ENCODE data around the gene SYNRG. TPM values are rescaled to one million over a fixed set of nuclear protein-coding genes. Genes with fewer than 3 reads are reported as not detected.

Gene SYNRG
- total RNA-seq, 2 donors from 2014 or later: 28.9 to 34.1 TPM

DNA sequence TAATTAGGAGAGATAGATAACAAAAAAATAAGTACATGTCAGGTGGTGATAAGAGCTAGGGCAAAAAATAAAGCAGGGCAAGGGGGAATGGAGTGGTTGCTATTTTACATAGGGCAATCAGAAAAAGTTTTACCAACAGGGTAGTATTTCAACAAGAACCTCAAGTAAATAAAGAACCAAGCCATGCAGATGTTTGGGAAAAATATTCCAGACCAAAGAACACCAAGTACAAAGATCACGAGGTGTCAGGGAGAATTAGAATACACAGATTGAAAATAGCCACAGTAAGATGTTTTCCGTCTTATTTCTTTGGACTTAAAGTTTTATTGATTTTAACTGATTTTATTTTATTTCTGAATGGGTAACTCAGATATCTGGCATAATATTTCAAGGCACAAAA lies 11.1 kb downstream of the SYNRG start:
- intact Hi-C loops (cut with DNase I): no loop called here
- DNase-seq: no peak
- H3K36me3 ChIP-seq: no peaks in the 10 kb centered on the region

DNA sequence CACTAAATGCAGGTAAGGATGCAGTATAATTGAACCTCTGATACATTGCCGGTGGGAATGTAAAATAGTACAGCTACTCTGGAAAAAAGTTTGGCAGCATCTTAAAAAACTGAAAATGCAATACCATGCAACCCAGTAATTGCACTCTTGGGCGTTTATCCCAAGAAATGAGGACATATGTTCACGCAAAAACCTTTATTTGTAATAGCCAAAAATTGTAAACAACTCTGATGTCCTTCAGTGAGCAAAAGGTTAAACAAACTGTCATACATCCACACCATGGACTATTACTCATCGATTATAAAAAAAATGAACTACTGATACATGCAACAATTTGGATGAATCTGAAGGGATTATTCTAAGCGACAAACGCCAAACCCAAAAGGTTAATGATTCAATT lies 16.9 kb downstream of the SYNRG start:
- H3K4me3 ChIP-seq: no peak overlapping the region
- no peaks in the 10 kb centered on the region for H3K36me3 ChIP-seq
- TF ChIP-seq, protein P1, sequence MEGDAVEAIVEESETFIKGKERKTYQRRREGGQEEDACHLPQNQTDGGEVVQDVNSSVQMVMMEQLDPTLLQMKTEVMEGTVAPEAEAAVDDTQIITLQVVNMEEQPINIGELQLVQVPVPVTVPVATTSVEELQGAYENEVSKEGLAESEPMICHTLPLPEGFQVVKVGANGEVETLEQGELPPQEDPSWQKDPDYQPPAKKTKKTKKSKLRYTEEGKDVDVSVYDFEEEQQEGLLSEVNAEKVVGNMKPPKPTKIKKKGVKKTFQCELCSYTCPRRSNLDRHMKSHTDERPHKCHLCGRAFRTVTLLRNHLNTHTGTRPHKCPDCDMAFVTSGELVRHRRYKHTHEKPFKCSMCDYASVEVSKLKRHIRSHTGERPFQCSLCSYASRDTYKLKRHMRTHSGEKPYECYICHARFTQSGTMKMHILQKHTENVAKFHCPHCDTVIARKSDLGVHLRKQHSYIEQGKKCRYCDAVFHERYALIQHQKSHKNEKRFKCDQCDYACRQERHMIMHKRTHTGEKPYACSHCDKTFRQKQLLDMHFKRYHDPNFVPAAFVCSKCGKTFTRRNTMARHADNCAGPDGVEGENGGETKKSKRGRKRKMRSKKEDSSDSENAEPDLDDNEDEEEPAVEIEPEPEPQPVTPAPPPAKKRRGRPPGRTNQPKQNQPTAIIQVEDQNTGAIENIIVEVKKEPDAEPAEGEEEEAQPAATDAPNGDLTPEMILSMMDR (IDR thresholded peaks at IDR 0.05): no peak
- no peaks in the 10 kb centered on the region for H3K9me3 ChIP-seq
- DNase-seq: no peak
- H3K9ac ChIP-seq (ENCODE audit: low read depth in 2 of 2, low read length in 2 of 2): no peak overlapping the region
- H3K27me3 ChIP-seq: no peaks in the 10 kb centered on the region
- no peak overlapping the region for H3K27ac ChIP-seq
- intact Hi-C loops (cut with DNase I): no loop called here
- H3K4me1 ChIP-seq: no peaks in the 10 kb centered on the region

More for the DNA sequence above, 11.1 kb downstream of the SYNRG start:
- Histone ChIP-seq H3K4me3 (no peak overlapping the region), H3K27ac (no peak overlapping the region), H3K4me1 (no peaks in the 10 kb centered on the region), H3K9ac (ENCODE audit: low read depth in 2 of 2, low read length in 2 of 2) (no peak overlapping the region), H3K27me3 (no peaks in the 10 kb centered on the region), H3K9me3 (no peaks in the 10 kb centered on the region)
- TF ChIP-seq, protein P1 (IDR thresholded peaks at IDR 0.05): no peak

DNA sequence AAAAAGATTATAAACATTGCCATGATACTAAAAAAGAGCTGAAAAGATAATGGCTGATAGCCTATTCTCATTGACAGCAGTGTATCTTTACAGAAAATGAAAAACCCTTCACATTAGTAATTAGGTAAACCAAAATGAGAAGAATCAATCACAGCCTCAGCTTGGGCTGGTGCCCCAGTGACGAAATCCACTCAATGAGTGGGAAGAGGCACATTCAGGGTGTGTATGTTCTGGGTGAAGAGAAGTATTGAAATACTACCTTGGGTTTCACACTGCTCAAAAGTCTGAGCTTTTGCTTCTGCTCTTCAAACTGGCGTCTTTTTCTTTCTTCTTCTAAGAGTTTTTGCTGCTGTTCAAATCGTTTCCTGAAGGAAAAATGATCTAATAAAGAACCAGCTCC lies 24.2 kb downstream of the SYNRG start:
- TF ChIP-seq, protein P1 (IDR thresholded peaks at IDR 0.05): no peak
- Histone ChIP-seq H3K9ac (ENCODE audit: low read depth in 2 of 2, low read length in 2 of 2) (no peak overlapping the region), H3K27ac (no peak overlapping the region), H3K36me3 (peaks cover 5% of the 10 kb centered on the region), H3K4me3 (no peak overlapping the region), H3K4me1 (no peaks in the 10 kb centered on the region), H3K9me3 (no peaks in the 10 kb centered on the region), H3K27me3 (no peaks in the 10 kb centered on the region)
- intact Hi-C loops (cut with DNase I): no loop called here
- DNase-seq: no peak

DNA sequence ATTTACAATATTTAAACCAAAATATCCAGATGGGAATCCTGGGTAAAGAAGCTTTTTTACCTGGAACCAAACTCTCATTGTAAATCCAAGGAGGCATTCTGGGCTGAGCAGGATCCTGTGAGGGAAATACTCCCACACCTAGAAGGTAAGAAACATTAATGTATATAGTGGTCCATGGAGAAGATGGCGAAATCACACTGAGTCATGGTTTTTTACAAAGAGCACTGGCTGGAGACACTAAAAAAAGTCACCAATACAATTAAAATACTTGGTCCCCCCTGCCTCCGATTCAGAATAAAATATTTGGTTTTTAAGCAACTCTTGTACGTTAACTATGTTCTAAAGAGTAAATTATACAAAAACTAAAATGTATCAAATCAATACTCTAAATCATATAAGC lies 32.9 kb downstream of the SYNRG start:
- no peaks in the 10 kb centered on the region for H3K9me3 ChIP-seq
- TF ChIP-seq, protein P1 (IDR thresholded peaks at IDR 0.05): no peak
- no peak overlapping the region for H3K27ac ChIP-seq
- DNase-seq: no peak
- no peaks in the 10 kb centered on the region for H3K36me3 ChIP-seq
- intact Hi-C loops (cut with DNase I): no loop called here
- H3K27me3 ChIP-seq: no peaks in the 10 kb centered on the region
- H3K4me3 ChIP-seq: no peak overlapping the region
- no peaks in the 10 kb centered on the region for H3K4me1 ChIP-seq
- no peak overlapping the region for H3K9ac ChIP-seq (ENCODE audit: low read depth in 2 of 2, low read length in 2 of 2)

DNA sequence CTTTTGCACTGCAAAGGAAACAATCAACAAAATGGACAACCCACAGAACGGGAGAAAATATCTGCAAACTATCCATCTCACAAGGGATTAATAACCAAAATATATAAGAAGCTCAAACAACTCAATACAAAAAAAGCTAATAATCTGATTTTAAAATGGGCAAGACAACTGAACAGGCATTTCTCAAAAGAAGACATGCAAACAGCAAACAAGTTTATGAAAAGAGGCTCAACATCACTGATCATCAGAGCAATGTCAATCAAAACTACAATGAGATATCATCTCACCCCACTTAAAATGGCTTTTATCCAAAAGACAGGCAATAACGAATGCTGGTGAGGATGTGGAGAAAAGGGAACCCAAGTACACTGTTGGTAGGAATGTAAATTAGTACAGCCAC lies 34.8 kb downstream of the SYNRG start:
- Histone ChIP-seq H3K27ac (no peak overlapping the region), H3K27me3 (no peaks in the 10 kb centered on the region), H3K4me1 (no peaks in the 10 kb centered on the region), H3K4me3 (no peak overlapping the region), H3K9me3 (no peaks in the 10 kb centered on the region), H3K9ac (ENCODE audit: low read depth in 2 of 2, low read length in 2 of 2) (no peak overlapping the region), H3K36me3 (no peaks in the 10 kb centered on the region)
- TF ChIP-seq, protein P1 (IDR thresholded peaks at IDR 0.05): no peak
- intact Hi-C loops (cut with DNase I): no loop called here
- DNase-seq: no peak

DNA sequence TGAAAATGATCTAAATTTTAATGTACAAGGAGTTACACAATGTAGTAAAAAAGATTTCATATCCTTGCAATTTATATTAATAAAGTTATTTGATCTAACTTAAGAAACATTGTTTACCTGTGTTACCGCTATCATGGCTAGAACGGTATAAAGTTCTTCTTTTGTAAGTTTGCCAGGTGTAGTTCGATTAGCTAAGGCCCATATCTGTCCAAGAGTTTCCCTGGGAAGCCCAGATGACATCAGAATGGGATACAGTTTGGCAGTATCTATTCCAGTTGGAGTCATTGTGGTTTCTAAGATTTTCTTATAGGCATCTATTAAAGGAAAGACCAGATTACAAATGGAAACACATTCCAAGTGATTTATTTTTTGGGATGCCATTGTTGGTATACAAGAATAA lies 37.5 kb downstream of the SYNRG start:
- H3K27ac ChIP-seq: no peak overlapping the region
- no peak for DNase-seq
- no peaks in the 10 kb centered on the region for H3K9me3 ChIP-seq
- H3K36me3 ChIP-seq: peaks cover 4% of the 10 kb centered on the region
- TF ChIP-seq, protein P1 (IDR thresholded peaks at IDR 0.05): no peak
- H3K27me3 ChIP-seq: no peaks in the 10 kb centered on the region
- intact Hi-C loops (cut with DNase I): no loop called here
- H3K4me3 ChIP-seq: no peak overlapping the region
- H3K9ac ChIP-seq (ENCODE audit: low read depth in 2 of 2, low read length in 2 of 2): no peak overlapping the region
- H3K4me1 ChIP-seq: no peaks in the 10 kb centered on the region
